K562 (cell line): ENCODE measurements around the gene SPRR1A. TPM values are rescaled to one million over a fixed set of nuclear protein-coding genes. Genes with fewer than 3 reads are reported as not detected.

Experiments
- BHLHE40 ChIP-seq: IDR thresholded peaks from 2 replicates; pipeline ENCODE4 v1.6.1; 2011; ENCODE audit warnings: low read length, improper control_type of control experiment
- DACH1 ChIP-seq: fragments of 450-650 bp; IDR thresholded peaks from 2 replicates; pipeline ENCODE4 v1.6.1; 2018; ENCODE audit not compliant: partially characterized antibody
- NONO ChIP-seq, 2 experiments: fragments of 200-400 bp in 1 of 2; fragments of 450-650 bp in 1 of 2; formaldehyde crosslinking in 1 of 2; IDR thresholded peaks; 2 replicates each; pipeline ENCODE4 v1.6.1; 2017; ENCODE audit warnings: low read depth in 2 of 2, mild to moderate bottlenecking in 2 of 2, moderate library complexity in 2 of 2, low read length in 1 of 2
- NR4A1 ChIP-seq, 2 experiments: fragments of 250-450 bp in 1 of 2; fragments of 450-650 bp in 1 of 2; sonication (Bioruptor Pico) in 1 of 2; IDR thresholded peaks; 2 replicates each; pipeline versions ENCODE4 v1.4.0 to v1.6.1; 2016 to 2020; ENCODE audit warnings: mild to moderate bottlenecking in 2 of 2, missing compliant biosample characterization in 1 of 2, missing genetic modification characterization in 1 of 2, moderate library complexity in 1 of 2
- RBM22 ChIP-seq: fragments of 200-400 bp; formaldehyde crosslinking; IDR thresholded peaks from 2 replicates; pipeline ENCODE4 v1.6.1; 2018; ENCODE audit warnings: low read length, low read depth; ENCODE audit not compliant: poor library complexity, severe bottlenecking
- SRSF9 ChIP-seq: fragments of 200-400 bp; formaldehyde crosslinking; IDR thresholded peaks from 2 replicates; pipeline ENCODE4 v1.6.1; 2017; ENCODE audit warnings: low read depth, low read length, borderline replicate concordance
- TRIM28 ChIP-seq: fragments of 450-650 bp; IDR thresholded peaks from 2 replicates; pipeline ENCODE4 v1.6.1; 2017
- YY1 ChIP-seq, 3 experiments: IDR thresholded peaks; 2 replicates each; pipeline ENCODE4 v1.6.1; 2011; ENCODE audit warnings: low read length in 2 of 3, mild to moderate bottlenecking in 2 of 3, moderate library complexity in 2 of 3, borderline replicate concordance in 1 of 3, control low read depth in 1 of 3, low read depth in 1 of 3; ENCODE audit not compliant: insufficient read depth in 3 of 3, insufficient replicate concordance in 2 of 3, control insufficient read depth in 1 of 3, insufficient read length in 1 of 3; ENCODE audit errors: extremely low read depth in 1 of 3
- ZKSCAN8 ChIP-seq: fragments of 200-800 bp; sonication (Bioruptor generic); IDR thresholded peaks from 2 replicates; pipeline ENCODE4 v1.6.1; 2016; ENCODE audit warnings: missing genetic modification characterization, missing compliant biosample characterization
- polyA plus RNA-seq, 8 experiments: library from polyadenylated mRNA; depleted of rRNA in 4 of 8; stranded (reverse) in 5 of 8; unstranded in 3 of 8; fragments of >200 nt; fragmentation: Nextera tagmentation in 2 of 8; fragmentation: Illumina TruSeq in 1 of 8; extraction: Ambion mirVana in 2 of 8; extraction: Trizol in 1 of 8; gene quantifications; 2 replicates each; pipeline versions ENCODE4 v1.2.1 to v1.2.3, GENCODE V29; 2011 to 2014; ENCODE audit warnings: inconsistent platforms in 1 of 8, missing spikeins in 1 of 8
- total RNA-seq, 7 experiments: library from RNA; depleted of rRNA in 6 of 7; stranded (reverse); fragments of >200 nt in 6 of 7; fragmentation: Illumina TruSeq in 2 of 7; extraction: Trizol in 2 of 7; gene quantifications; 2 replicates each; pipeline versions ENCODE4 v1.2.1 to v1.2.3, GENCODE V29; 2011 to 2021; ENCODE audit warnings: low replicate concordance in 1 of 7
- TF ChIP-seq, protein P1 (sequence below): fragments of 450-650 bp; IDR thresholded peaks from one replicate; pipeline ENCODE4 v1.6.1; 2018; ENCODE audit warnings: mild to moderate bottlenecking, moderate library complexity; ENCODE audit not compliant: partially characterized antibody
- TF ChIP-seq, protein P2 (sequence below): fragments of 450-650 bp; IDR thresholded peaks from 2 replicates; pipeline ENCODE4 v1.6.1; 2018; ENCODE audit warnings: mild to moderate bottlenecking, low read depth; ENCODE audit not compliant: partially characterized antibody
- TF ChIP-seq, protein P3 (sequence below), 2 experiments: fragments of 450-650 bp; IDR thresholded peaks; 2 replicates each; pipeline ENCODE4 v1.6.1; 2016
- TF ChIP-seq, protein P4 (sequence below): fragments of 450-650 bp; IDR thresholded peaks from 2 replicates; pipeline ENCODE4 v1.6.1; 2016

The SPRR1A gene
- total and polyA plus RNA-seq, 9 of the 15 experiments (the other 6 are each of a cell fraction or from before 2014, with no cell fraction given), result not detected

DNA sequence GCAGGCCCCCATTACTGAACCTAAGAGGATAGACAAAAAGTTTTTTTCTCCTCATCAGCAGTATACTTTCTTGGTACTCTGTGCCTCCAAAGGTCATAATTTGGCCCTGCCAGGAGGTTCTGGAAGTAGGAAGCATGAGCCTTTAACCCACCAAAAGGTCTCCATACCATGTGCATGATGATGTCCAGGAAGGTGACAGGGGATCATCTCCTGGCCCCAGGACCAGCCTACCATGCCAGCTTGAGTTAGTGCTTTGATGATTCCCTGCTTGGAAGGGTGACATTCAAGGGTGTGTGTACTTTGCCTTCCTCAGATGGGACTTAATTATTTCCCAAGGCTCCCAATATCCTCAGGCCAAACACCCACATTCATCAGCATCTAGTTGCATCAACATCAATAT lies 6.3 kb upstream of the SPRR1A start (continued):
- no peak for TF ChIP-seq NR4A1 (CRISPR knock-in tag; IDR thresholded peaks at IDR 0.05)
- TF ChIP-seq NR4A1 (tag; IDR thresholded peaks at IDR 0.05), result no peak
- no peak for TF ChIP-seq BHLHE40
- no peak for TF ChIP-seq ZKSCAN8 (CRISPR knock-in tag)
- TF ChIP-seq, protein P1, sequence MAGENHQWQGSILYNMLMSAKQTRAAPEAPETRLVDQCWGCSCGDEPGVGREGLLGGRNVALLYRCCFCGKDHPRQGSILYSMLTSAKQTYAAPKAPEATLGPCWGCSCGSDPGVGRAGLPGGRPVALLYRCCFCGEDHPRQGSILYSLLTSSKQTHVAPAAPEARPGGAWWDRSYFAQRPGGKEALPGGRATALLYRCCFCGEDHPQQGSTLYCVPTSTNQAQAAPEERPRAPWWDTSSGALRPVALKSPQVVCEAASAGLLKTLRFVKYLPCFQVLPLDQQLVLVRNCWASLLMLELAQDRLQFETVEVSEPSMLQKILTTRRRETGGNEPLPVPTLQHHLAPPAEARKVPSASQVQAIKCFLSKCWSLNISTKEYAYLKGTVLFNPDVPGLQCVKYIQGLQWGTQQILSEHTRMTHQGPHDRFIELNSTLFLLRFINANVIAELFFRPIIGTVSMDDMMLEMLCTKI, result no peak
- no peak for TF ChIP-seq TRIM28
- TF ChIP-seq RBM22, result no peak
- no peak for TF ChIP-seq DACH1
- TF ChIP-seq, protein P2, sequence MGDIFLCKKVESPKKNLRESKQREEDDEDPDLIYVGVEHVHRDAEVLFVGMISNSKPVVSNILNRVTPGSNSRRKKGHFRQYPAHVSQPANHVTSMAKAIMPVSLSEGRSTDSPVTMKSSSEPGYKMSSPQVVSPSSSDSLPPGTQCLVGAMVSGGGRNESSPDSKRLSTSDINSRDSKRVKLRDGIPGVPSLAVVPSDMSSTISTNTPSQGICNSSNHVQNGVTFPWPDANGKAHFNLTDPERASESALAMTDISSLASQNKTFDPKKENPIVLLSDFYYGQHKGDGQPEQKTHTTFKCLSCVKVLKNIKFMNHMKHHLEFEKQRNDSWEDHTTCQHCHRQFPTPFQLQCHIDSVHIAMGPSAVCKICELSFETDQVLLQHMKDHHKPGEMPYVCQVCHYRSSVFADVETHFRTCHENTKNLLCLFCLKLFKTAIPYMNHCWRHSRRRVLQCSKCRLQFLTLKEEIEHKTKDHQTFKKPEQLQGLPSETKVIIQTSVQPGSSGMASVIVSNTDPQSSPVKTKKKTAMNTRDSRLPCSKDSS, result no peak
- TF ChIP-seq, protein P3, sequence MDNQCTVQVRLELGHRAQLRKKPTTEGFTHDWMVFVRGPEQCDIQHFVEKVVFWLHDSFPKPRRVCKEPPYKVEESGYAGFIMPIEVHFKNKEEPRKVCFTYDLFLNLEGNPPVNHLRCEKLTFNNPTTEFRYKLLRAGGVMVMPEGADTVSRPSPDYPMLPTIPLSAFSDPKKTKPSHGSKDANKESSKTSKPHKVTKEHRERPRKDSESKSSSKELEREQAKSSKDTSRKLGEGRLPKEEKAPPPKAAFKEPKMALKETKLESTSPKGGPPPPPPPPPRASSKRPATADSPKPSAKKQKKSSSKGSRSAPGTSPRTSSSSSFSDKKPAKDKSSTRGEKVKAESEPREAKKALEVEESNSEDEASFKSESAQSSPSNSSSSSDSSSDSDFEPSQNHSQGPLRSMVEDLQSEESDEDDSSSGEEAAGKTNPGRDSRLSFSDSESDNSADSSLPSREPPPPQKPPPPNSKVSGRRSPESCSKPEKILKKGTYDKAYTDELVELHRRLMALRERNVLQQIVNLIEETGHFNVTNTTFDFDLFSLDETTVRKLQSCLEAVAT (IDR thresholded peaks at IDR 0.05), result no peak
- no peak for TF ChIP-seq NONO (IDR thresholded peaks at IDR 0.05; ENCODE audit: low read depth in 2 of 2, low read length in 1 of 2)
- TF ChIP-seq, protein P4, sequence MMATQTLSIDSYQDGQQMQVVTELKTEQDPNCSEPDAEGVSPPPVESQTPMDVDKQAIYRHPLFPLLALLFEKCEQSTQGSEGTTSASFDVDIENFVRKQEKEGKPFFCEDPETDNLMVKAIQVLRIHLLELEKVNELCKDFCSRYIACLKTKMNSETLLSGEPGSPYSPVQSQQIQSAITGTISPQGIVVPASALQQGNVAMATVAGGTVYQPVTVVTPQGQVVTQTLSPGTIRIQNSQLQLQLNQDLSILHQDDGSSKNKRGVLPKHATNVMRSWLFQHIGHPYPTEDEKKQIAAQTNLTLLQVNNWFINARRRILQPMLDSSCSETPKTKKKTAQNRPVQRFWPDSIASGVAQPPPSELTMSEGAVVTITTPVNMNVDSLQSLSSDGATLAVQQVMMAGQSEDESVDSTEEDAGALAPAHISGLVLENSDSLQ, result no peak
- TF ChIP-seq SRSF9, result no peak
- TF ChIP-seq YY1 (IDR thresholded peaks at IDR 0.05; ENCODE audit: borderline replicate concordance in 1 of 3, control insufficient read depth in 1 of 3, extremely low read depth in 1 of 3, insufficient read depth in 3 of 3, insufficient read length in 1 of 3, insufficient replicate concordance in 2 of 3, low read depth in 1 of 3, low read length in 2 of 3), result no peak
